Middle frontal gyrus (tissue), 1 donor: ENCODE results near the gene PSMB3.
"Not testable (repeated sequence)": the region's sequence is repeated elsewhere in the genome, so short reads cannot be mapped to it uniquely, and the experiment has no call there.

Source experiments
- DNase-seq: peaks from one replicate; pipeline ENCODE4 v3.0.0-alpha.2; 2015; ENCODE audit warnings: low spot score; ENCODE audit errors: extremely low spot score

PSMB3 gene

GRCh38 chr17:38749223-38750043 lies 3.1 kb upstream of the PSMB3 start:
- DNase-seq = no peak

DNA sequence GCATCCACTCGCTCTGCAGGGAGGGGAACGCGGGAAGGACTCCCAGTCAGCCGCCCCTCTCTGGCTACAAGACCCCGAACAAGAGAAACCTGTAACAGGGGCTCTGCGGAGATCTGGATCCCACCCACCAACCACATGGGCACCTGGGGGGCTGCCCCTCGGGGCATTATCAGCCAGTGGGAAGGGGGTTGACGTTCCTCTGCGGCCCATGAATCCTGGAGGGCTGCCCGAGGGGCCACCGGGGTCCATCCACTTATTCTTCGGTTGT lies 2.6 kb upstream of the PSMB3 start:
- DNase-seq = no peak

GRCh38 chr17:38750312-38751121 lies 2.0 kb upstream of the PSMB3 start:
- no peak for DNase-seq

- DNase-seq = no peak
These were observed 1.3 kb upstream of the PSMB3 start for GRCh38 chr17:38751144-38751807.

GRCh38 chr17:38751808-38752307 lies 683 bp upstream of the PSMB3 start:
- peak; percentile 73 for DNase-seq

DNA sequence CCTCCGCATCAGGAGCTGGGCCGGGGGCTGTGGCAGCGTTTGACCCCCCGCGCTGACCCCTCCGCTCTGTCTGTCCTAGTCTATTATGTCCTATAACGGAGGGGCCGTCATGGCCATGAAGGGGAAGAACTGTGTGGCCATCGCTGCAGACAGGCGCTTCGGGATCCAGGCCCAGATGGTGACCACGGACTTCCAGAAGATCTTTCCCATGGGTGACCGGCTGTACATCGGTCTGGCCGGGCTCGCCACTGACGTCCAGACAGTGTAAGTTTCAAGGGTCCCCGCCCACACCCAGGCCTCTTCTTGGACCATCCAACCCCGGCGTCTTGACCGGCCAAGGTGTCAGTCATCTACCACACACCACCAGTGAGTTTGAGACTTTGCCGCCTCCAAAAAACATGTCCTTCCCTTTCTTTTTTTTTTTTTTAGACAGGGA lies 548 bp downstream of the PSMB3 start:
- no peak for DNase-seq

DNA sequence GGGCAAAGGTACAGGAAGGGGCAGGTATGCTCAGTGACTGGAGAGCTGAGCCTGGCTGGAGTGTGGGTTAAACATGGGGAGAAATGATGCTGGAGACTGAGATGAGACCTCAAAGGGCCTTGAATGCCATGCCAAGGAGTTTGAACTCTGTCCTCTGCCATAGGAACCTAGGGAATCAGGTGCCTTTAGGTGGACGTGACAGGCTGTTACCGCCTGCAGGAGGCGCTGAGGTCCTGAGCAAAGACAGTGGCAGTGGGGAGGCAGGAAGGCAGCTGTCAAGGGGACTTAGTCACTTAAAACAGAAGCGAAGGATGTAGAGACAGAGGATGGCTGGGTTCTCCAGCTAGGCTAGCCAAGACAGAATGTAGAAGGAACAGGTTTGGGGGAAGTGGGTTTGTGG lies 9.1 kb downstream of the PSMB3 start:
- DNase-seq = no peak

- no peak for DNase-seq
These were observed 9.7 kb downstream of the PSMB3 start for GRCh38 chr17:38762231-38762630.

DNA sequence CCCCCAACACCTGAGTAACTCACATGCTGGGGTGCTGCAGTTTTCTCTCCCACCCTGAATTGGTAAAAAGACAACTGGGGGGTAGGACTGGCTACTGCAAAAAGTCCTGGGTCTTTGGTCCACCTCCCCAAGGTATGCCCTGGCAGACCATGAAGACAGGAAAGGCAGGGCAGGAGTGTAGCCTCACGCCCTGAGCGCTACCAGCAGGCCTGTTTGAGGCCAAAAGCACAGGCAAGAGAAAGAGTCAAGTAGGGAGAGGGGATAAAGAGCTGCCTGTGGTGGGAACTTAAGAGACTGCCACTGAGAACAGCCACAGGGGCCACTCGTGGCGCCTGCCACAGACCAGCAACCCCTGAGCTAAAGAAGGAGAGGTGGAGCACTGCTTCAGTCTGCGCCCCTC lies 13.8 kb downstream of the PSMB3 start:
- DNase-seq = no peak

GRCh38 chr17:38768417-38768816 lies 15.9 kb downstream of the PSMB3 start:
- no peak for DNase-seq

- no peak for DNase-seq
These were observed 20.7 kb downstream of the PSMB3 start for GRCh38 chr17:38773258-38773657.

DNA sequence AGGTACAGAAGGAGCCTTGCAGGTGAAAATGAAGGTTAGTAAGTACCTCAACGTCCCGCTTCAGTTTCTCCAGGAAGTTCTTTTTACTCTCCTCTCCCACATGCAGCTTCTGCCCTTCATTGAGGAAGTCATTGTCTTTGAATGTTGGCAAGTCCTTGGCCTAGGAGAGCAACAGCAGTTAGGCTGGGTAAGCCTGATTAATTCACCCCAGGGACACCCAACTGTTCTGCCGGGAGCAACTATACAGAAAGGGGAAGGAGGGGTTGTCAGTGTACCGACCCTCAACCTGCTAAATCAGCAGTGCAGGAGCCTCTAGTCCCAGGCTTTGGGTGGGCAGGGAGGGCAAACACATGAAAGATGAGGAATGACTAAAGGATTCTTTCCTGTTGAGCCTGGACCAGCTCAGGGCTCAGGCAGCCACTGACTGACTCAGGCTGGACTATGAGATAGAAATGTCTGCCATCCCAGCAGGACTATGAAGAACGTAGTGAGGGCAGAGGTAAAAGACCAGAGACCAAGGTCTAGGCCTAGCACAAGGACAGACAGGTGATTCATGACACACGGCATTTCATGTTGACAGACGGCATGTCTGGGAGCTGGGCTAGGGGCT lies 25.2 kb downstream of the PSMB3 start:
- DNase-seq = no peak

- DNase-seq = no peak
These were observed 27.6 kb downstream of the PSMB3 start for GRCh38 chr17:38779965-38780752.

DNA sequence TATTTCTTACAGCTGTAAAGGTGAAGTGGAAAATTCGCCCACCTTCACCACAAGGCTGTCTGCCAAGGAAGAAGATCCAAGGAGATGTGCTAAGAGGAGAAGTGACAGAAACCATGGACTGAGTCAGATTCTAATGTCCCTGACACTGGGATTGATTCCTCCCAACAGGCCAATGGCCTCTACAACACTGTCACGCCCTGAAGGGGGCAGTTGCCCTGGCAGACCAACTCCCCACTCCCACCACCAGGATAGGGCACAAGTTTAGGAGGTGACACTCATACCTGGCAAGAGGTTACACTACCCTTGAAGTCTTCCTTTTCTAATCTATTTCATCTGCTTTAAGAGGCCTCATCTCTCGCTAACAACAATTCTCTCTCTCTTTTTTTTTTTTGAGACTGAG lies 30.7 kb downstream of the PSMB3 start:
- no peak for DNase-seq

DNA sequence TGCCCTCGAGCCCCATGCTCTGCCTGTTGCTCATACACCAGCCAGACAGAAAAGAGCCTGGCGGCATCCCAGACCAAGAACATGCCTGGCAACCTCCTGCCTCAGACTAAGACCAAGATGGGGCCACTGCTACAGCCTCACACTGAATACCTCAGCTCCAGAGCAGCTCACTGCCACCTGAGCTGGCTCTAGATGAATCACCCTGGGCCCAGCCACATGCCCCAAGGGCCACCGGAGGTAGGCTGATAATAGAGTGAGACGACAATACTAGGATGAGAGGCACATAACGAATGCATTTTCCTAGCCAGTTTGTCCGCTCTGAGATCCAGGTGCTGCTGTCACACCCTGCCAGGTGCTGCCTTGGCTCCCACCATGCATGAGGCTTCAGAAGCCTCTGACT lies 33.8 kb downstream of the PSMB3 start:
- DNase-seq = no peak

DNA sequence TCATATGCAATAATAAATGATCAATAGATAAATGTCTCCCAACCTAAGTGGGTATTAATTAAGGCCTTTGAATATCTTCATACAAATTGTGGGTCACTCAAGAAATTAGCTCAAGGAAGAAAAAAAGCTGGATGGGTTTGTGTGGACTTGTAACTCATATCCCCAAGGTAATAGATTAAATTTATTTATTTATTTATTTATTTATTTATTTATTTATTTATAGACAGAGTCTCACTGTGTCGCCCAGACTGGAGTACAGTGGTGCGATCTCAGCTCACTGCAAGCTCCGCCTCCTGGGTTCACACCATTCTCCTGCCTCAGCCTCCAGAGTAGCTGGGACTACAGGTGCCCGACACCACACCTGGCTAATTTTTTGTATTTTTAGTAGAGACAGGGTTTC lies 35.5 kb downstream of the PSMB3 start:
- not testable (repeated sequence) for DNase-seq

DNA sequence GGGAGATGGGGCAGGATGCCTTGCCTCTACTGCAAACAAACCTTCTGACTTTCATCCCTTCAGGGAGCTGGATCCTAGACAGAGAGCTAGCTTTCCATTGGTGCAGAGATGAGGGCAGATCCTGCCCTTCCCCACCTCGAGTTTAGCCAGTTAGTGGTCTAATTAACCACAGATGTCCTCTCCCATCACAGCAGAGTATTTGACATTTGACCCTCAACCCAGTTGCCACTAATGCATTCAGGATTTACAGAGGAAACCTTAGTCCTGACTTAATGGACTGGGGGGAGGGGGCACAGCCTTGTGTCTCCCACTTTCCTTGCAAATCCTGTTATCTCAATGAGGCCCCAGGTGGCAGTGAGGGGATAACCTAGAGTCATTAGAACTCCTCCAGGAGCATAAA lies 36.6 kb downstream of the PSMB3 start:
- no peak for DNase-seq

DNA sequence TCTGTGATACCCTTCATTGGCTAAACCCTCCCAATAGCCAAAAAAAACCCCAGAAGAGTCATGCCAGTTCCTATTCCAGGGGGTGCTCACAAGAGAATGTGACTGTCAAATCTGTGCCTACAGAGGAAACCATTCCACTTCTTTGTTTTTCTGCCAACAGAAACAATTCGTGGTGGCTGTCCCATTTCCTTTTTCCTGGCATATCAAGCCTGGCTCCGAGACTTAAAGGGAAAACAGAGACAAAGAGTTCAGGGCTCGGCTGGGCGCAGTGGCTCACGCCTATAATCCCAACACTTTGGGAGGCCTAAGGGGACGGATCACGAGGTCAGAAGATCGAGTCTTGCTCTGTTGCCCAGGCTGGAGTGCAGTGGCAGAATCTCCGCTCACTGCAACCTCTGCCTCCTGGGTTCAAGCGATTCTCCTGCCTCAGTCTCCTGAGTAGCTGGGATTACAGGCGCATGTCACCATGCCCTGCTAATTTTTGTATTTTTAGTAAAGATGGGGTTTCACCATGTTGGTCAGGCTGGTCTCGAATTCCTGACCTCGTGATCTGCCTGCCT lies 37.7 kb downstream of the PSMB3 start:
- not testable (repeated sequence) for DNase-seq

DNA sequence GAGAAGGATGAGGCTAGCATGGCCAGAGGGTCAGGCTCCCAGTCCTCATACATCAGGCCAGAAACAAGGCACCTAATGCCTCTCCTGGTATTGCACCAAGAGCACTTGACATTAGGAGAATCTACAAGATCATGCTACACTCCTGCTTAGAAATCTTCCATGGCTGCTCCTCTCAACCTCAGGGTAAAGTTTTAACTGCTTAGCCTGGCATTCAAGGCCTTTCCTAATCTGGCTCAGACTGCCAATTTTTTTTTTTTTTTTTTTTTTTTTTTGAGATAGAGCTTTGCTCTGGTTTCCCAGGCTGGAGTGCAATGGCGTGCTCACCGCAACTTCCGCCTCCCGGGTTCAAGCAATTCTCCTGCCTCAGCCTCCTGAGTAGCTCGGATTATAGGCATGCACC lies 38.6 kb downstream of the PSMB3 start:
- DNase-seq = no peak

DNA sequence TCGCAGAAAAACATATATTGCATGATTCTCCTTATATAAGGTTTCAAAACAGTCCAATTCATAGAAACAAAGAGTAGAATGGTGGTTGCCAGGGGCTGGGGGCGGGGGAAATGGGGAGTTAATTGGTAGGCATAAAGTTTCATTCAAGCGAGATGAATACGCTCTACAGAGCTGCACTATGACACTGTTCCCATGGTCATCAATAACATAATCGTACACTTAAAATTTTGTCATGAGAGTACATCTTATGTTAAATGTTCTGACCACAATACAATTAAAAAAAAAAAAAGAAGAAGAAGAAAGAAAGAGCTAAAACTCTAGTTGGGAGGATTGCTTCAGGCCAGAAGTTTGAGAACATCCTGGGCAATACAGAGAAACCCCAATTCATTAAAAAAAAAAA lies 41.7 kb downstream of the PSMB3 start:
- DNase-seq = no peak
